Fibroblast of pulmonary artery (primary cell): Measurements from ENCODE around the gene KCNH1.
"Not testable (repeated sequence)": the region's sequence is repeated elsewhere in the genome, so short reads cannot be mapped to it uniquely, and the experiment has no call there.

Source experiments
- DNase-seq: peaks from one replicate; pipeline ENCODE4 v3.0.0-alpha.2; 2010; ENCODE audit warnings: low read depth
- H3K4me3 ChIP-seq: replicated peaks from 2 replicates; pipeline ENCODE4 v1.5.1; 2011; ENCODE audit warnings: low read depth, mild to moderate bottlenecking, control low read depth, low read length, moderate library complexity
- CTCF ChIP-seq: IDR thresholded peaks from 2 replicates; pipeline ENCODE4 v1.5.1; 2011; ENCODE audit warnings: mild to moderate bottlenecking, control low read depth, low read length, inconsistent platforms; ENCODE audit errors: missing control alignments

Gene KCNH1

GRCh38 chr1:211099393-211099792 is 34.6 kb downstream of the KCNH1 start:
- TF ChIP-seq CTCF, result no peak
- DNase-seq, result no peak
- no peak overlapping the region for H3K4me3 ChIP-seq

- DNase-seq, result no peak
- TF ChIP-seq CTCF, result no peak
- H3K4me3 ChIP-seq, result no peak overlapping the region
These were observed 38.6 kb downstream of the KCNH1 start for GRCh38 chr1:211095381-211095780.

GRCh38 chr1:211092955-211093354 is 41.0 kb downstream of the KCNH1 start:
- no peak overlapping the region for H3K4me3 ChIP-seq
- no peak for TF ChIP-seq CTCF

GRCh38 chr1:211091867-211092266 is 42.1 kb downstream of the KCNH1 start:
- H3K4me3 ChIP-seq, result no peak overlapping the region
- TF ChIP-seq CTCF, result no peak
- no peak for DNase-seq

More at GRCh38 chr1:211092955-211093354, 41.0 kb downstream of the KCNH1 start:
- no peak for DNase-seq

GRCh38 chr1:211089536-211089935 is 44.4 kb downstream of the KCNH1 start:
- no peak for TF ChIP-seq CTCF
- H3K4me3 ChIP-seq, result no peak overlapping the region
- DNase-seq, result no peak

GRCh38 chr1:211088156-211088555 is 45.8 kb downstream of the KCNH1 start:
- DNase-seq, result no peak
- no peak for TF ChIP-seq CTCF
- no peak overlapping the region for H3K4me3 ChIP-seq

- no peak for TF ChIP-seq CTCF
- no peak for DNase-seq
- no peak overlapping the region for H3K4me3 ChIP-seq
These were observed 51.1 kb downstream of the KCNH1 start for GRCh38 chr1:211082824-211083223.

- not testable (repeated sequence) for H3K4me3 ChIP-seq, DNase-seq
These were observed 52.5 kb downstream of the KCNH1 start for GRCh38 chr1:211081447-211081846.
